Fibroblast of pulmonary artery (primary cell): ENCODE measurements around the gene NT5M.

ENCODE experiments used
- DNase-seq: peaks from one replicate; pipeline ENCODE4 v3.0.0-alpha.2; 2010; ENCODE audit warnings: low read depth
- H3K4me3 ChIP-seq: replicated peaks from 2 replicates; pipeline ENCODE4 v1.5.1; 2011; ENCODE audit warnings: low read depth, mild to moderate bottlenecking, control low read depth, low read length, moderate library complexity
- TF ChIP-seq, protein P1 (sequence below): IDR thresholded peaks from 2 replicates; pipeline ENCODE4 v1.5.1; 2011; ENCODE audit warnings: mild to moderate bottlenecking, control low read depth, low read length, inconsistent platforms; ENCODE audit errors: missing control alignments

Gene NT5M

DNA sequence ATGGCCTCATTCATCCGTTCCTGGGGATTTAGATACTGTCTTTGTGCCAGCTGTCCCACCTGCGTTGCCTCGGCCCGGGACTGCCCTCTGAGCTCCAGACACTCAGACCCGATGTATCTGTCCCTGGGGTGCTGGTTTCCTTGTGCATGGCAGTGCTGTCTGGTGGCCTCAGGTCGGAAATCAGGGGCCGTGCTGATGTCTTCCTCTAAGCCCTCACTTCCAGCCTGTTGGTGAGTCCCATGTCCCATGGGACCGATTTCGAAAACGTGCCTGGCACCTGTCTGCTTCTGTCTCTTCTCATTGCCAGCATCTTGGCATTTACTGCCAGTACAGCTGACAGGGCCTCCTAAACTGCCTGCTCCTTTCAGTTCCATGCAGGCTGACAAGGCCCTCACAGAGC, 22.1 kb downstream of the NT5M start:
- TF ChIP-seq, protein P1, sequence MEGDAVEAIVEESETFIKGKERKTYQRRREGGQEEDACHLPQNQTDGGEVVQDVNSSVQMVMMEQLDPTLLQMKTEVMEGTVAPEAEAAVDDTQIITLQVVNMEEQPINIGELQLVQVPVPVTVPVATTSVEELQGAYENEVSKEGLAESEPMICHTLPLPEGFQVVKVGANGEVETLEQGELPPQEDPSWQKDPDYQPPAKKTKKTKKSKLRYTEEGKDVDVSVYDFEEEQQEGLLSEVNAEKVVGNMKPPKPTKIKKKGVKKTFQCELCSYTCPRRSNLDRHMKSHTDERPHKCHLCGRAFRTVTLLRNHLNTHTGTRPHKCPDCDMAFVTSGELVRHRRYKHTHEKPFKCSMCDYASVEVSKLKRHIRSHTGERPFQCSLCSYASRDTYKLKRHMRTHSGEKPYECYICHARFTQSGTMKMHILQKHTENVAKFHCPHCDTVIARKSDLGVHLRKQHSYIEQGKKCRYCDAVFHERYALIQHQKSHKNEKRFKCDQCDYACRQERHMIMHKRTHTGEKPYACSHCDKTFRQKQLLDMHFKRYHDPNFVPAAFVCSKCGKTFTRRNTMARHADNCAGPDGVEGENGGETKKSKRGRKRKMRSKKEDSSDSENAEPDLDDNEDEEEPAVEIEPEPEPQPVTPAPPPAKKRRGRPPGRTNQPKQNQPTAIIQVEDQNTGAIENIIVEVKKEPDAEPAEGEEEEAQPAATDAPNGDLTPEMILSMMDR, result no peak
- H3K4me3 ChIP-seq, result no peak overlapping the region
- no peak for DNase-seq

DNA sequence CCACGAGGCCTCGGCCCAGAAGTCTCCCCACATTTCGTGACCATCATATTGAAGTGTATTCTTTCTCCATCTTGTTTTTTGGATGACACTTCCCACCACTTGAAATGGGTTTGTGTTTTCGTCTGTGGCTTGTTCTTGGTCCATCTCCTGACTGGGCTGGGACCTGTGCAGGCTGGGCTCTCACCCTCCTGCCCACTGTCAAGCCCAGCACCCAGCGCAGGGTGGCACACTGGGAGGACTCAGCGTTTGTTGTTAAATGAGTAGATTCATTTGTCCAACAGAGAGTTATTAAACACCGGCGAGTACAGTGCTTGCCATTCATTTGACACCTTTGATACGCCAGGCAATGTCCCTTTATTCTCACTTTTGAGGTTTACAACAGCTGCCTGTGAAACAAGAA, 22.6 kb downstream of the NT5M start:
- H3K4me3 ChIP-seq, result no peak overlapping the region
- TF ChIP-seq, protein P1, result no peak
- DNase-seq, result no peak

GRCh38 chr17:17326275-17326875, 23.2 kb downstream of the NT5M start:
- TF ChIP-seq, protein P1, result no peak
- no peak for DNase-seq
- H3K4me3 ChIP-seq, result no peak overlapping the region

DNA sequence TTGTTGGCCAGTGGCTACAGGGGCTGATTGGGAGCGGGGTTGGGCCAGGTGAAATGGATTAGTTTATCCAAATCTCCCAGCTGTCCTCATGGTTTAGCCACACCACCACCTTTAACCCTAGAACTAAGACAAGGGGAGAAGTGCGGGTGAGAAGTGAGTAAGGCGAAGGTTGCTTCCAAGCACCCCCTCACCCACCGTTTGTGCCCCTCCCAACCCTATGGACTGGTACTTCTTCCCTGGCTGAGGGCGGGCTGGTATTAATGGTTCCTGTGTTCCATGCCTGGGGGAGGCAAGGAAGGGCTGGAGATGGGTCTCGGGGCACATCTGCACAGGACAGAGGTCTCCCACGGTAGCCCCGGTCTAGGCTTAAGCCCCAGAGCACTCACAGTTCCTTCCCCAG, 25.1 kb downstream of the NT5M start:
- TF ChIP-seq, protein P1, result no peak
- no peak overlapping the region for H3K4me3 ChIP-seq
- no peak for DNase-seq

DNA sequence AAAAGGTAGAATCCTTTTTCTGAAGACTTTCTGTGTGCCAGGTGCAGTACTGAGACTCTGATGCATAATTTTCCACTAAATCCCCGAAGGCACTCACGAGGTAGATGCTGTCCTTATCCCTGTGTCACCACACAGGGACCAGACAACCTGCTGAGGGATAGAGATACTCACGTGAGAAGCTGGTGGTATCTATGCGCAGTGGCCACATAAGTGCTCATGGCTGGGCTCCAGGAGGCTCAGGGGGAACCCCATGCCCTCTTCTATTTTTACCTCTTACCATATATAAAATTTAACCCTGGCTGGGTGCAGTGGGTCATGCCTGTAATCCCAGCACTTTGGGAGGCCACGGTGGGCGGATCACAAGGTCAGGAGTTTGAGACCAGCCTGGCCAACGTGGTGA, 38.3 kb downstream of the NT5M start:
- H3K4me3 ChIP-seq, result no peak overlapping the region
- TF ChIP-seq, protein P1, result no peak
- no peak for DNase-seq

GRCh38 chr17:17342242-17342945, 39.2 kb downstream of the NT5M start:
- no peak overlapping the region for H3K4me3 ChIP-seq
- TF ChIP-seq, protein P1, result no peak
- no peak for DNase-seq

- no peak for DNase-seq
- no peak overlapping the region for H3K4me3 ChIP-seq
- TF ChIP-seq, protein P1, result no peak
Measured at GRCh38 chr17:17343160-17343735, 40.1 kb downstream of the NT5M start.
